ENCODE measurements around the gene GRIK4. TPM values are rescaled to one million over a fixed set of nuclear protein-coding genes. Genes with fewer than 3 reads are reported as not detected.

Gene GRIK4
- total and polyA plus RNA-seq, 9 of the 15 experiments (the other 6 are each of a cell fraction or from before 2014, with no cell fraction given), result not detected

DNA sequence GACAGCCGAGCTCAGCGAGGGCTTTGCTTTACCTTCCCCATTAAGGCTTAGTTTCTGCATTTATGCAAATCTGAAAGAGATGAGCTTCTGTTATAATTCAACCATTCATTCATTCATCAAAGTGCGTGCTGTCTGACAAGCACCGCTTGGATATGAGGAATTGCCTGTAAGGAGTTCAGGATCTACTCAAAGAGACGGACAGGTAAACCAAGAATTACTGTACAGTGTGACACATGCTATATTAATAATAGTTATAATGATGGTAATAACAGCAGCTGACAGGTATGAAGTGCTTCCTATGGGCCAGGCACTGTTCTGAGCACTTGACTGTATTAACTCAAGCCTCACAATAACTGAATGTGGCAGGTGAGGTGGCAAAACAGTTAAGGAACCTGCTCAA is 402.5 kb downstream of the GRIK4 start (continued):
- TF ChIP-seq ARID1B (IDR thresholded peaks at IDR 0.05) (no peak), TEAD4 (IDR thresholded peaks at IDR 0.05; ENCODE audit: low read length) (no peak), TEAD4 (CRISPR knock-in tag; IDR thresholded peaks at IDR 0.05; ENCODE audit: borderline replicate concordance) (no peak), ZNF239 (CRISPR knock-in tag; IDR thresholded peaks at IDR 0.05) (no peak), NRF1 (conservative IDR thresholded peaks at IDR 0.05 in 1 of 2, IDR thresholded peaks at IDR 0.05 in 1 of 2) (no peak), CBX5 (IDR thresholded peaks at IDR 0.05; ENCODE audit: borderline replicate concordance, low read depth) (no peak), SIRT6 (IDR thresholded peaks at IDR 0.05; ENCODE audit: low read depth, low read length) (no peak), TAF9B (IDR thresholded peaks at IDR 0.05; ENCODE audit: partially characterized antibody) (no peak)

DNA sequence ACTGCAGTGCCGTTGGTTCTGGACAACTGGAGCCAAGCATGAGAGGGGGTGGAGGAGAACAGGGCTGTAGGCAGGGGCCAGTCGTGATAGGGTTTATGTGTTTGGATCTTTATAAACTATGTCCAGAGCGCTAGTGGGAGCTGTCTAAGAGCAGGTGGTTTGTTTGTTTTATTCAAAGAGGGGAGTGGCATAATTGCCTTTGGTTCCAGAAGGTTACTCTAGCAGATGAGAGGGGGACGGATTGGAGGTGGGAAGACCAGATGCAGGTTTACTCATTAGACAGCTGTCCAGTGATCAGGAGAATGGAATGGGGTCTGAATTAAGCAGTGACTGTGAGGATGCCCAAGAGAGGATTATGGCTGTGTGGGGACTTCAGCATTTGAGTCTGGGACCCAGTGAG is 403.1 kb downstream of the GRIK4 start:
- ChIA-PET POLR2A (interaction anchor here (1.0 kb wide), 1 partner anchor 9 kb away, joined by 4 read pairs; no protein-coding TSS in a partner anchor), CTCF (ENCODE audit: low intra/inter-chr PET ratio) (no interaction called here)
- H3K4me1 ChIP-seq (replicated peaks in 1 of 2; ENCODE audit: control insufficient read depth in 2 of 2, insufficient read depth in 2 of 2, low read length in 2 of 2), result no peaks in the 10 kb centered on the region
- 0 out of 2 replicates have a peak, but pooled peaks cover 3% of the 10 kb centered on the region for H4K20me1 ChIP-seq (replicated peaks; ENCODE audit: control insufficient read depth, insufficient read depth, low read length)
- no peak overlapping the region for H3K4me2 ChIP-seq (ENCODE audit: insufficient read depth, low read length)
- no peak overlapping the region for H3K27ac ChIP-seq (ENCODE audit: extremely low read depth, low read depth, low read length)
- H3K9me1 ChIP-seq (ENCODE audit: control insufficient read depth, insufficient read depth, low read length), result no peaks in the 10 kb centered on the region
- intact Hi-C loops (cut with micrococcal nuclease), result no loop called here
- H3K9me3 ChIP-seq (replicated peaks; ENCODE audit: control insufficient read depth, insufficient read depth, low read depth, low read length), result no peaks in the 10 kb centered on the region
- no peaks in the 10 kb centered on the region for H3K36me3 ChIP-seq (ENCODE audit: control insufficient read depth, insufficient read depth, low read length)
- no peak overlapping the region for H3K4me3 ChIP-seq
- H3K9ac ChIP-seq (ENCODE audit: insufficient read depth in 1 of 2, low read depth in 2 of 2, low read length in 2 of 2), result no peak overlapping the region
- TF ChIP-seq TEAD4 (IDR thresholded peaks at IDR 0.05; ENCODE audit: low read length) (no peak), TEAD4 (CRISPR knock-in tag; IDR thresholded peaks at IDR 0.05; ENCODE audit: borderline replicate concordance) (no peak)
- no peaks in the 10 kb centered on the region for H3K79me2 ChIP-seq (ENCODE audit: control insufficient read depth, insufficient read depth, low read length)
- no peak overlapping the region for H2AFZ ChIP-seq (ENCODE audit: low read depth, low read length)
- FAIRE-seq (no peak), DNase-seq (ENCODE audit: extremely low read depth in 1 of 4, low spot score in 3 of 4) (no peak), ATAC-seq (no peak)
- H3K27me3 ChIP-seq (ENCODE audit: control insufficient read depth in 2 of 2, insufficient read depth in 2 of 2, low read length in 2 of 2), result peaks cover 3 to 51% of the 10 kb centered on the region in 2 experiments
- in situ Hi-C loops (cut with MboI), result no loop called here
- BruUV-seq (replicated peaks), result no TSS peak
- 0% methylated on average over 4 of the region's 4 CpGs for WGBS (ENCODE audit: insufficient coverage, low coverage, missing lambda C conversion rate)

All from K562 (cell line).